Stimulated activated CD8-positive, alpha-beta memory T cell treated with anti-CD3 and anti-CD28 coated beads, Interleukin-4, amount 100 ng/mL, for 48 hours (primary cell): ENCODE measurements around the gene DYNC2H1.

ENCODE experiments used
- DNase-seq: peaks from one replicate; pipeline ENCODE4 v3.0.0-alpha.2; 2020

The DYNC2H1 gene

GRCh38 chr11:103281301-103281700 is 172.1 kb downstream of the DYNC2H1 start:
- DNase-seq, result no peak

- no peak for DNase-seq
Observed at GRCh38 chr11:103284260-103284659, 175.0 kb downstream of the DYNC2H1 start.

GRCh38 chr11:103294516-103294915 is 185.3 kb downstream of the DYNC2H1 start:
- no peak for DNase-seq

- DNase-seq, result no peak
Observed at GRCh38 chr11:103295704-103296103, 186.5 kb downstream of the DYNC2H1 start.

GRCh38 chr11:103297900-103298299 is 188.7 kb downstream of the DYNC2H1 start:
- DNase-seq, result no peak

- DNase-seq, result no peak
Observed at GRCh38 chr11:103315248-103315647, 206.0 kb downstream of the DYNC2H1 start.

- no peak for DNase-seq
Observed at GRCh38 chr11:103317118-103317517, 207.9 kb downstream of the DYNC2H1 start.

GRCh38 chr11:103322821-103323220 is 213.6 kb downstream of the DYNC2H1 start:
- DNase-seq, result no peak

GRCh38 chr11:103325686-103326069 is 216.5 kb downstream of the DYNC2H1 start:
- DNase-seq, result no peak

GRCh38 chr11:103326070-103326794 is 217.0 kb downstream of the DYNC2H1 start:
- DNase-seq, result no peak

GRCh38 chr11:103327721-103328120 is 218.5 kb downstream of the DYNC2H1 start:
- DNase-seq, result no peak

- no peak for DNase-seq
Observed at GRCh38 chr11:103332409-103332808, 223.2 kb downstream of the DYNC2H1 start.

- DNase-seq, result no peak
Observed at GRCh38 chr11:103338621-103339484, 229.6 kb downstream of the DYNC2H1 start.

GRCh38 chr11:103339485-103339857 is 230.2 kb downstream of the DYNC2H1 start:
- no peak for DNase-seq

GRCh38 chr11:103340956-103341355 is 231.7 kb downstream of the DYNC2H1 start:
- DNase-seq, result no peak

GRCh38 chr11:103344886-103345285 is 235.7 kb downstream of the DYNC2H1 start:
- DNase-seq, result no peak

GRCh38 chr11:103349595-103349994 is 240.4 kb downstream of the DYNC2H1 start:
- DNase-seq, result no peak

GRCh38 chr11:103354656-103355055 is 245.4 kb downstream of the DYNC2H1 start:
- DNase-seq, result no peak

GRCh38 chr11:103358251-103358650 is 249.0 kb downstream of the DYNC2H1 start:
- no peak for DNase-seq

- DNase-seq, result no peak
Observed at GRCh38 chr11:103359216-103359615, 250.0 kb downstream of the DYNC2H1 start.

GRCh38 chr11:103364687-103365086 is 255.5 kb downstream of the DYNC2H1 start:
- no peak for DNase-seq

- no peak for DNase-seq
Observed at GRCh38 chr11:103367650-103368049, 258.4 kb downstream of the DYNC2H1 start.

- no peak for DNase-seq
Observed at GRCh38 chr11:103368145-103368544, 258.9 kb downstream of the DYNC2H1 start.

- DNase-seq, result no peak
Observed at GRCh38 chr11:103370076-103370475, 260.9 kb downstream of the DYNC2H1 start.
